ENCODE results near the gene ALG10B.
"Not testable (repeated sequence)": the region's sequence is repeated elsewhere in the genome, so short reads cannot be mapped to it uniquely, and the experiment has no call there.

- TF ChIP-seq CTCF (conservative IDR thresholded peaks at IDR 0.05 in 1 of 2, IDR thresholded peaks at IDR 0.05 in 1 of 2; ENCODE audit: low read depth in 1 of 2, low read length in 2 of 2); EZH2 (IDR thresholded peaks at IDR 0.05; ENCODE audit: low read length, missing control alignments): not testable (repeated sequence)
Observed at GRCh38 chr12:38302972-38303371, 13.6 kb upstream of the ALG10B start.
